HG02623 (cell line): ENCODE results near the gene PLXDC2.
"Not testable (repeated sequence)": the region's sequence is repeated elsewhere in the genome, so short reads cannot be mapped to it uniquely, and the experiment has no call there.

Experiments used
- ATAC-seq: cut with Tn5 transposase; IDR thresholded peaks from one replicate; pipeline ENCODE4 v1.9.1; 2021; ENCODE audit warnings: moderate library complexity; ENCODE audit not compliant: unreplicated experiment

Gene PLXDC2

GRCh38 chr10:20017961-20018360 is 201.7 kb downstream of the PLXDC2 start:
- no peak for ATAC-seq

GRCh38 chr10:20020677-20021076 is 204.4 kb downstream of the PLXDC2 start:
- no peak for ATAC-seq

- no peak for ATAC-seq
These were observed 213.3 kb downstream of the PLXDC2 start for GRCh38 chr10:20029523-20029922.

- ATAC-seq = no peak
These were observed 217.2 kb downstream of the PLXDC2 start for GRCh38 chr10:20033476-20033875.

- ATAC-seq = no peak
These were observed 218.5 kb downstream of the PLXDC2 start for GRCh38 chr10:20034732-20035131.

GRCh38 chr10:20040012-20040411 is 223.8 kb downstream of the PLXDC2 start:
- no peak for ATAC-seq

GRCh38 chr10:20041931-20042330 is 225.7 kb downstream of the PLXDC2 start:
- no peak for ATAC-seq

GRCh38 chr10:20045100-20045499 is 228.9 kb downstream of the PLXDC2 start:
- ATAC-seq = not testable (repeated sequence)

- ATAC-seq = no peak
These were observed 231.9 kb downstream of the PLXDC2 start for GRCh38 chr10:20048161-20048560.

- ATAC-seq = no peak
These were observed 241.9 kb downstream of the PLXDC2 start for GRCh38 chr10:20058135-20058534.

- no peak for ATAC-seq
These were observed 243.0 kb downstream of the PLXDC2 start for GRCh38 chr10:20059084-20059835.

GRCh38 chr10:20065814-20066213 is 249.6 kb downstream of the PLXDC2 start:
- no peak for ATAC-seq

GRCh38 chr10:20073167-20073566 is 256.9 kb downstream of the PLXDC2 start:
- ATAC-seq = no peak

- ATAC-seq = no peak
These were observed 259.5 kb downstream of the PLXDC2 start for GRCh38 chr10:20075713-20076112.

GRCh38 chr10:20084451-20084850 is 268.2 kb downstream of the PLXDC2 start:
- no peak for ATAC-seq

GRCh38 chr10:20085115-20085514 is 268.9 kb downstream of the PLXDC2 start:
- no peak for ATAC-seq

GRCh38 chr10:20087353-20087752 is 271.1 kb downstream of the PLXDC2 start:
- ATAC-seq = no peak

GRCh38 chr10:20088061-20088701 is 271.9 kb downstream of the PLXDC2 start:
- no peak for ATAC-seq

GRCh38 chr10:20089879-20090278 is 273.6 kb downstream of the PLXDC2 start:
- ATAC-seq = no peak

GRCh38 chr10:20090831-20091230 is 274.6 kb downstream of the PLXDC2 start:
- ATAC-seq = no peak

- no peak for ATAC-seq
These were observed 275.5 kb downstream of the PLXDC2 start for GRCh38 chr10:20091698-20092097.

- ATAC-seq = no peak
These were observed 277.4 kb downstream of the PLXDC2 start for GRCh38 chr10:20093600-20093999.
